ENCODE measurements around the gene ULK1. TPM values are rescaled to one million over a fixed set of nuclear protein-coding genes. Genes with fewer than 3 reads are reported as not detected.

Gene ULK1
- total RNA-seq, 2 experiments from 2014 or later: 85.0 to 91.6 TPM

GRCh38 chr12:131919051-131919347 lies 24.6 kb downstream of the ULK1 start:
- H3K27ac ChIP-seq (ENCODE audit: low read depth in 1 of 2, low read length in 2 of 2): no peak overlapping the region
- no peak for DNase-seq
- Mint-ChIP-seq H3K27ac (no peak overlapping the region), H3K4me1 (ENCODE audit: low read depth) (no peaks in the 10 kb centered on the region), H3K27me3 (no peaks in the 10 kb centered on the region), H3K9me3 (no peaks in the 10 kb centered on the region), H3K36me3 (ENCODE audit: low read depth) (peaks cover 24% of the 10 kb centered on the region), H3K4me3 (no peak overlapping the region)
- intact Hi-C loops (cut with DNase I, micrococcal nuclease): no loop called here
- peaks cover 36% of the 10 kb centered on the region for H3K36me3 ChIP-seq (ENCODE audit: insufficient read depth, low read length)
- ATAC-seq (ENCODE audit: poor library complexity): no peak
- H3K27me3 ChIP-seq (ENCODE audit: control insufficient read depth in 1 of 2, insufficient read depth in 2 of 2, low read length in 2 of 2): no peaks in the 10 kb centered on the region
- no peak overlapping the region for H3K4me3 ChIP-seq (ENCODE audit: low read length)
- ChIA-PET CTCF (no interaction called here), POLR2A (no interaction called here)
- TF ChIP-seq, protein P1, sequence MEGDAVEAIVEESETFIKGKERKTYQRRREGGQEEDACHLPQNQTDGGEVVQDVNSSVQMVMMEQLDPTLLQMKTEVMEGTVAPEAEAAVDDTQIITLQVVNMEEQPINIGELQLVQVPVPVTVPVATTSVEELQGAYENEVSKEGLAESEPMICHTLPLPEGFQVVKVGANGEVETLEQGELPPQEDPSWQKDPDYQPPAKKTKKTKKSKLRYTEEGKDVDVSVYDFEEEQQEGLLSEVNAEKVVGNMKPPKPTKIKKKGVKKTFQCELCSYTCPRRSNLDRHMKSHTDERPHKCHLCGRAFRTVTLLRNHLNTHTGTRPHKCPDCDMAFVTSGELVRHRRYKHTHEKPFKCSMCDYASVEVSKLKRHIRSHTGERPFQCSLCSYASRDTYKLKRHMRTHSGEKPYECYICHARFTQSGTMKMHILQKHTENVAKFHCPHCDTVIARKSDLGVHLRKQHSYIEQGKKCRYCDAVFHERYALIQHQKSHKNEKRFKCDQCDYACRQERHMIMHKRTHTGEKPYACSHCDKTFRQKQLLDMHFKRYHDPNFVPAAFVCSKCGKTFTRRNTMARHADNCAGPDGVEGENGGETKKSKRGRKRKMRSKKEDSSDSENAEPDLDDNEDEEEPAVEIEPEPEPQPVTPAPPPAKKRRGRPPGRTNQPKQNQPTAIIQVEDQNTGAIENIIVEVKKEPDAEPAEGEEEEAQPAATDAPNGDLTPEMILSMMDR (IDR thresholded peaks at IDR 0.05): no peak
- no peaks in the 10 kb centered on the region for H3K4me1 ChIP-seq (ENCODE audit: insufficient read depth, low read length)
- H3K9me3 ChIP-seq (ENCODE audit: control insufficient read depth in 1 of 2, insufficient read depth in 1 of 2, low read length in 2 of 2): no peaks in the 10 kb centered on the region

GRCh38 chr12:131919366-131920156 lies 25.1 kb downstream of the ULK1 start:
- intact Hi-C loops (cut with DNase I, micrococcal nuclease): no loop called here
- ATAC-seq (ENCODE audit: poor library complexity) (no peak), DNase-seq (no peak)
- Histone ChIP-seq H3K27ac (ENCODE audit: low read depth in 1 of 2, low read length in 2 of 2) (no peak overlapping the region), H3K4me1 (ENCODE audit: insufficient read depth, low read length) (no peaks in the 10 kb centered on the region), H3K9me3 (ENCODE audit: control insufficient read depth in 1 of 2, insufficient read depth in 1 of 2, low read length in 2 of 2) (no peaks in the 10 kb centered on the region), H3K27me3 (ENCODE audit: control insufficient read depth in 1 of 2, insufficient read depth in 2 of 2, low read length in 2 of 2) (no peaks in the 10 kb centered on the region), H3K4me3 (ENCODE audit: low read length) (no peak overlapping the region), H3K36me3 (ENCODE audit: insufficient read depth, low read length) (peaks cover 30% of the 10 kb centered on the region)
- TF ChIP-seq, protein P1 (IDR thresholded peaks at IDR 0.05): no peak
- Mint-ChIP-seq H3K9me3 (no peaks in the 10 kb centered on the region), H3K4me3 (no peak overlapping the region), H3K27ac (no peak overlapping the region), H3K36me3 (ENCODE audit: low read depth) (peaks cover 20% of the 10 kb centered on the region), H3K27me3 (no peaks in the 10 kb centered on the region), H3K4me1 (ENCODE audit: low read depth) (peaks cover 3% of the 10 kb centered on the region)
- POLR2A ChIA-PET: no interaction called here
- CTCF ChIA-PET: no interaction called here

DNA sequence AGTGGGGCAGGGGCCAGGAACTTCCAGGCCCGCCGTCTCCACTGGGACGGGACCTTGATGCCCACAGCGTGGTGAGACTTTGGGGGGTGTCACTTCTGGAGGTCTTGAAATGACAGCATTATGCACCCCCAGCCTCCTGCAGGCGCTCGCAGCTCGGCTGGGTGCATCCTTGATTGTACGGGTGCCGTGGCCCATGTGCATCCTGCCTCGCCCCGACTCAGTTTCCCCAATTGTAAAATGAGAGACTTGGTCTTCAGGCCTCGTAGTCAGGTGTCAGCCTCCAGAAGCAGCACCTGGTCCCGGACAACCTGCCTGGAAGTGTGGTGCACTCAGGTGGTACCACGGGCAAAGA lies 25.7 kb downstream of the ULK1 start:
- intact Hi-C loops (cut with DNase I, micrococcal nuclease): no loop called here
- Mint-ChIP-seq H3K4me1 (ENCODE audit: low read depth) (peaks cover 7% of the 10 kb centered on the region), H3K27me3 (no peaks in the 10 kb centered on the region), H3K9me3 (no peaks in the 10 kb centered on the region), H3K36me3 (ENCODE audit: low read depth) (peaks cover 14% of the 10 kb centered on the region), H3K27ac (no peak overlapping the region), H3K4me3 (no peak overlapping the region)
- TF ChIP-seq, protein P1 (IDR thresholded peaks at IDR 0.05): no peak
- H3K4me3 ChIP-seq (ENCODE audit: low read length): no peak overlapping the region
- no peak for ATAC-seq (ENCODE audit: poor library complexity)
- H3K27me3 ChIP-seq (ENCODE audit: control insufficient read depth in 1 of 2, insufficient read depth in 2 of 2, low read length in 2 of 2): no peaks in the 10 kb centered on the region
- CTCF ChIA-PET: interaction anchor here (0.7 kb wide), 1 partner anchor 19 kb away, joined by 3 read pairs; no protein-coding TSS in a partner anchor
- no peaks in the 10 kb centered on the region for H3K9me3 ChIP-seq (ENCODE audit: control insufficient read depth in 1 of 2, insufficient read depth in 1 of 2, low read length in 2 of 2)
- no peak overlapping the region for H3K27ac ChIP-seq (ENCODE audit: low read depth in 1 of 2, low read length in 2 of 2)
- POLR2A ChIA-PET: interaction anchor here (1.8 kb wide), 1 partner anchor 10 kb away, joined by 4 read pairs; no protein-coding TSS in a partner anchor
- no peaks in the 10 kb centered on the region for H3K4me1 ChIP-seq (ENCODE audit: insufficient read depth, low read length)
- no peak for DNase-seq
- peaks cover 25% of the 10 kb centered on the region for H3K36me3 ChIP-seq (ENCODE audit: insufficient read depth, low read length)
